H1 (cell line): Measurements from ENCODE around the gene FGFR2. TPM values are rescaled to one million over a fixed set of nuclear protein-coding genes. Genes with fewer than 3 reads are reported as not detected.

Experiments used
- CTCF ChIA-PET: fragments of 300-600 bp; sonication (Branson Sonifier 250); formaldehyde crosslinking; loops from one replicate; lab custom pipeline; 2021; ENCODE audit not compliant: partially characterized antibody; lab: Charles Lee
- POLR2A ChIA-PET: fragments of 300-600 bp; sonication (Branson Sonifier 250); formaldehyde crosslinking; loops from one replicate; lab custom pipeline; 2021; ENCODE audit warnings: inconsistent platforms; ENCODE audit not compliant: partially characterized antibody; lab: Charles Lee
- DNase-seq, 2 experiments: peaks; one replicate each; pipeline versions ENCODE4 v3.0.0 to v3.0.0-alpha.2; 2010 to 2022; ENCODE audit warnings: low spot score in 2 of 2, low read depth in 1 of 2, mixed read lengths in 1 of 2
- FAIRE-seq: peaks from 2 replicates; lab custom pipeline; 2011; peaks lifted over from hg19 to GRCh38; lab: Jason Lieb, UNC
- H2AFZ ChIP-seq: 2 replicates; pipeline ENCODE4 v1.8.1; 2012; ENCODE audit warnings: low read length, inconsistent platforms
- H2AK5ac ChIP-seq: 2 replicates; pipeline ENCODE4 v1.6.1; 2013; ENCODE audit warnings: low read depth, low read length
- H2BK120ac ChIP-seq: replicated peaks from 2 replicates; pipeline ENCODE3; 2013; ENCODE audit warnings: low read depth, low read length, inconsistent platforms
- H2BK12ac ChIP-seq: 2 replicates; pipeline ENCODE4 v1.6.1; 2013; ENCODE audit warnings: low read depth, low read length
- H2BK15ac ChIP-seq: 2 replicates; pipeline ENCODE4 v1.6.1; 2013; ENCODE audit warnings: low read length
- H2BK20ac ChIP-seq: 2 replicates; pipeline ENCODE4 v1.6.1; 2013; ENCODE audit warnings: low read length
- H2BK5ac ChIP-seq: 2 replicates; pipeline ENCODE4 v1.6.1; 2013; ENCODE audit warnings: low read depth, low read length
- H3K14ac ChIP-seq: 2 replicates; pipeline ENCODE4 v1.6.1; 2013; ENCODE audit warnings: inconsistent platforms; ENCODE audit not compliant: insufficient read length
- H3K18ac ChIP-seq: 2 replicates; pipeline ENCODE4 v1.6.1; 2013; ENCODE audit warnings: low read length; ENCODE audit errors: extremely low read depth
- H3K23ac ChIP-seq: 2 replicates; pipeline ENCODE4 v1.6.1; 2013; ENCODE audit warnings: inconsistent platforms; ENCODE audit not compliant: insufficient read length
- H3K23me2 ChIP-seq: 2 replicates; pipeline ENCODE4 v1.6.1; 2013; ENCODE audit warnings: low read depth, low read length
- H3K27ac ChIP-seq: 2 replicates; pipeline ENCODE4 v1.6.1; 2011; ENCODE audit warnings: low read depth, low read length, inconsistent platforms
- H3K27me3 ChIP-seq, 4 experiments: replicated peaks in 1 of 4; 1 replicate in 1 of 4; 2 replicates in 3 of 4; pipeline versions ENCODE4 v1.6.1 to v1.8.1; 2011 to 2013; ENCODE audit warnings: low read length in 3 of 4, mild to moderate bottlenecking in 3 of 4, inconsistent platforms in 2 of 4, mixed read lengths in 2 of 4, moderate library complexity in 1 of 4; ENCODE audit not compliant: control insufficient read depth in 3 of 4, insufficient read depth in 3 of 4; ENCODE audit errors: extremely low read depth in 1 of 4
- H3K36me3 ChIP-seq, 4 experiments: 2 replicates each; pipeline versions ENCODE4 v1.6.1 to v1.8.1; 2011 to 2013; ENCODE audit warnings: mild to moderate bottlenecking in 4 of 4, low read length in 3 of 4, moderate library complexity in 2 of 4, control low read depth in 1 of 4, inconsistent platforms in 1 of 4; ENCODE audit not compliant: insufficient read depth in 4 of 4, control insufficient read depth in 2 of 4
- H3K4ac ChIP-seq: replicated peaks from 2 replicates; pipeline ENCODE3; 2013; ENCODE audit warnings: low read length, low read depth, mixed read lengths, inconsistent platforms; ENCODE audit not compliant: insufficient read length
- H3K4me1 ChIP-seq, 4 experiments: replicated peaks in 1 of 4; 1 replicate in 1 of 4; 2 replicates in 3 of 4; pipeline versions ENCODE4 v1.6.1 to v1.8.1; 2011 to 2013; ENCODE audit warnings: low read length in 3 of 4, inconsistent platforms in 2 of 4, mixed read lengths in 1 of 4; ENCODE audit not compliant: insufficient read depth in 4 of 4, control insufficient read depth in 3 of 4
- H3K4me2 ChIP-seq, 2 experiments: 2 replicates each; pipeline versions ENCODE4 v1.6.1 to v1.8.1; 2011 to 2013; ENCODE audit warnings: low read depth in 2 of 2, low read length in 2 of 2, control low read depth in 1 of 2, inconsistent platforms in 1 of 2, mild to moderate bottlenecking in 1 of 2; ENCODE audit not compliant: insufficient read depth in 1 of 2
- H3K4me3 ChIP-seq, 4 experiments: fragments of 200-600, 300-600 bp in 1 of 4; sonication (generic), shearing (Covaris generic), sonication (Bioruptor Twin) in 1 of 4; 2 replicates each; pipeline versions ENCODE4 v1.5.1 to v1.8.1; 2011 to 2016; ENCODE audit warnings: low read length in 4 of 4, low read depth in 3 of 4, control low read depth in 2 of 4, inconsistent platforms in 2 of 4, mild to moderate bottlenecking in 2 of 4, mixed read lengths in 1 of 4, moderate library complexity in 1 of 4; ENCODE audit not compliant: insufficient read depth in 2 of 4; ENCODE audit errors: extremely low read depth in 1 of 4
- H3K56ac ChIP-seq: replicated peaks from 2 replicates; pipeline ENCODE3; 2013; ENCODE audit warnings: low read depth, mild to moderate bottlenecking, mixed read lengths, low read length, inconsistent platforms; ENCODE audit not compliant: insufficient read length
- H3K79me1 ChIP-seq: 2 replicates; pipeline ENCODE4 v1.6.1; 2013; ENCODE audit warnings: low read depth, low read length, control low read depth
- H3K79me2 ChIP-seq, 2 experiments: 2 replicates each; pipeline versions ENCODE4 v1.6.1 to v1.8.1; 2012 to 2013; ENCODE audit warnings: low read length in 2 of 2, mild to moderate bottlenecking in 2 of 2, inconsistent platforms in 1 of 2; ENCODE audit not compliant: insufficient read depth in 2 of 2, control insufficient read depth in 1 of 2
- H3K9ac ChIP-seq, 4 experiments: replicated peaks in 1 of 4; 1 replicate in 1 of 4; 2 replicates in 3 of 4; pipeline versions ENCODE4 v1.6.1 to v1.8.1; 2011 to 2013; ENCODE audit warnings: low read depth in 3 of 4, low read length in 3 of 4, control low read depth in 2 of 4, mild to moderate bottlenecking in 2 of 4, moderate library complexity in 2 of 4, inconsistent platforms in 1 of 4; ENCODE audit errors: extremely low read depth in 1 of 4
- H3K9me3 ChIP-seq, 2 experiments: 2 replicates each; pipeline versions ENCODE4 v1.6.1 to v1.8.1; 2012 to 2013; ENCODE audit warnings: mild to moderate bottlenecking in 2 of 2, moderate library complexity in 2 of 2, control low read depth in 1 of 2, inconsistent platforms in 1 of 2, low read depth in 1 of 2, low read length in 1 of 2, mixed read lengths in 1 of 2; ENCODE audit not compliant: insufficient read depth in 2 of 2
- H4K20me1 ChIP-seq, 2 experiments: replicated peaks in 1 of 2; 2 replicates each; pipeline versions ENCODE3 to v1.8.1; 2011 to 2013; ENCODE audit warnings: inconsistent platforms in 2 of 2, low read length in 2 of 2, mild to moderate bottlenecking in 1 of 2; ENCODE audit not compliant: insufficient read depth in 2 of 2, control insufficient read depth in 1 of 2
- H4K5ac ChIP-seq: 2 replicates; pipeline ENCODE4 v1.6.1; 2013; ENCODE audit warnings: low read length, low read depth, mixed read lengths, inconsistent platforms; ENCODE audit not compliant: insufficient read length
- H4K8ac ChIP-seq: 2 replicates; pipeline ENCODE4 v1.8.0; 2013; ENCODE audit warnings: mild to moderate bottlenecking, moderate library complexity, low read length, inconsistent platforms; ENCODE audit not compliant: insufficient read depth; ENCODE audit errors: extremely low read depth
- H4K91ac ChIP-seq: replicated peaks from 2 replicates; pipeline ENCODE3; 2013; ENCODE audit warnings: low read length, mixed read lengths, inconsistent platforms; ENCODE audit not compliant: insufficient read length
- ASH2L ChIP-seq: fragments of 200-600, 300-600 bp; sonication (generic); IDR thresholded peaks from one replicate; pipeline ENCODE4 v1.7.1; 2017; ENCODE audit warnings: low read length
- EGR1 ChIP-seq: IDR thresholded peaks from 2 replicates; pipeline ENCODE4 v1.6.1; 2011; ENCODE audit warnings: low read depth, low read length, borderline replicate concordance
- KDM1A ChIP-seq: fragments of 200-600, 300-600 bp; sonication (generic); IDR thresholded peaks from 2 replicates; pipeline ENCODE4 v1.7.1; 2016; ENCODE audit warnings: mild to moderate bottlenecking, low read length, borderline replicate concordance
- KDM5A ChIP-seq: fragments of 200-600 bp; IDR thresholded peaks from 2 replicates; pipeline ENCODE4 v1.7.1; 2012; ENCODE audit warnings: mild to moderate bottlenecking, low read length, inconsistent platforms, mixed read lengths
- POLR2A ChIP-seq, 2 experiments: IDR thresholded peaks; 1 replicate in 1 of 2; 2 replicates in 1 of 2; pipeline ENCODE4 v1.6.1; 2011; ENCODE audit warnings: low read depth in 2 of 2, low read length in 2 of 2, mild to moderate bottlenecking in 2 of 2; ENCODE audit errors: control extremely low read depth in 1 of 2
- RFX5 ChIP-seq: IDR thresholded peaks from 2 replicates; pipeline ENCODE4 v1.6.1; 2011; ENCODE audit warnings: low read depth, low read length, improper control_type of control experiment, borderline replicate concordance
- TAF7 ChIP-seq: optimal IDR thresholded peaks from 2 replicates; pipeline ENCODE3; 2011; ENCODE audit warnings: low read depth, mild to moderate bottlenecking, inconsistent platforms, low read length, moderate library complexity, borderline replicate concordance
- WGBS, 2 experiments: shearing (Covaris generic) in 1 of 2; methylation state at CpG; one replicate each; pipeline versions ENCODE4 v1.1.6 to v1.1.7; 2013 to 2015; ENCODE audit warnings: low lambda C conversion rate in 2 of 2, mixed read lengths in 2 of 2, inconsistent platforms in 1 of 2, low coverage in 1 of 2, missing lambda C conversion rate in 1 of 2; ENCODE audit not compliant: insufficient replicate concordance in 2 of 2, insufficient coverage in 1 of 2, insufficient read length in 1 of 2; ENCODE audit errors: extremely low coverage in 1 of 2, missing lambda C conversion rate in 1 of 2; 5-methylcytosine and 5-hydroxymethylcytosine counted together
- polyA plus RNA-seq, 7 experiments: library from polyadenylated mRNA; depleted of rRNA in 3 of 7; stranded (reverse) in 5 of 7; unstranded in 2 of 7; fragments of >200 nt in 5 of 7; fragments of 200-250 nt in 2 of 7; gene quantifications; 1 replicate in 5 of 7; 2 replicates in 1 of 7; 4 replicates in 1 of 7; pipeline versions ENCODE4 v1.2.1 to v1.2.3, GENCODE V29; 2011 to 2013; ENCODE audit warnings: missing spikeins in 2 of 7, mixed read lengths in 2 of 7
- total RNA-seq: library from RNA; stranded (reverse); fragmentation: NEBNext Ultra II Directional; extraction: Animal tissue kit (Norgen Biotek cat#: 25700); gene quantifications from 2 replicates; pipeline ENCODE4 v1.2.1, GENCODE V29; 2021

The FGFR2 gene
- total and polyA plus RNA-seq, 2 of the 8 experiments (the other 6 are each of a cell fraction or from before 2014, with no cell fraction given): 50.2 to 81.2 TPM

- H3K27me3 ChIP-seq: no peaks in the 10 kb centered on the region
- no peak overlapping the region for H4K8ac ChIP-seq
- H3K23ac ChIP-seq: no peak overlapping the region
- H2BK20ac ChIP-seq: no peak overlapping the region
- no peaks in the 10 kb centered on the region for H3K9me3 ChIP-seq
- no peak overlapping the region for H3K56ac ChIP-seq
- H3K23me2 ChIP-seq: no peaks in the 10 kb centered on the region
- H3K4ac ChIP-seq: no peak overlapping the region
- H2AFZ ChIP-seq: no peak overlapping the region
- WGBS, 2 experiments: 91% methylated on average over 12 of the region's 12 CpGs; no CpG with 5 or more reads in 1 of the 2 experiments
- H2BK12ac ChIP-seq: no peak overlapping the region
- H3K18ac ChIP-seq: no peak overlapping the region
- no peak overlapping the region for H2BK120ac ChIP-seq
- H3K36me3 ChIP-seq: peaks cover 25 to 85% (median 61%) of the 10 kb centered on the region in 4 experiments
- FAIRE-seq: no peak
- POLR2A ChIA-PET: interaction anchor here (0.5 to 1.3 kb wide), 2 partner anchors 14 to 1025 kb away, joined by 3 read pairs; no protein-coding TSS in a partner anchor
- H4K20me1 ChIP-seq: peaks cover 0 to 5% of the 10 kb centered on the region in 2 experiments
- no peak overlapping the region for H3K9ac ChIP-seq
- peaks cover 9% of the 10 kb centered on the region; the same call in 1 of the 2 replicates for H3K79me1 ChIP-seq
- H2BK15ac ChIP-seq: no peak overlapping the region
- TF ChIP-seq KDM5A: no peak
- TF ChIP-seq ASH2L: no peak
- no peak for TF ChIP-seq EGR1
- no peak for TF ChIP-seq RFX5
- TF ChIP-seq KDM1A: no peak
- TF ChIP-seq POLR2A (IDR thresholded peaks at IDR 0.05; ENCODE audit: control extremely low read depth in 1 of 2, low read depth in 2 of 2, low read length in 2 of 2): no peak
- TF ChIP-seq TAF7: no peak
- TF ChIP-seq, all 59 proteins: peak for 0
- H3K4me3 ChIP-seq: no peak overlapping the region
- H3K4me1 ChIP-seq: no peaks in the 10 kb centered on the region
- no peak overlapping the region for H4K91ac ChIP-seq
- H3K79me2 ChIP-seq: peaks cover 0 to 5% of the 10 kb centered on the region in 2 experiments; a peak in 2 of 4 replicates
- H3K14ac ChIP-seq: no peak overlapping the region
- H2AK5ac ChIP-seq: no peak overlapping the region
- H3K27ac ChIP-seq: no peak overlapping the region
- no peak for DNase-seq
- H4K5ac ChIP-seq: no peak overlapping the region
- no peak overlapping the region; the same call in 1 of the 2 replicates for H2BK5ac ChIP-seq
- H3K4me2 ChIP-seq: no peak overlapping the region
- CTCF ChIA-PET: interaction anchor here (0.7 kb wide), 1 partner anchor 10 kb away, joined by 3 read pairs; no protein-coding TSS in a partner anchor
These were observed 112.7 kb downstream of the FGFR2 start for GRCh38 chr10:121485436-121486139.
